ENCODE results near the gene SPACDR. TPM values are rescaled to one million over a fixed set of nuclear protein-coding genes. Genes with fewer than 3 reads are reported as not detected.

Gene SPACDR
- total RNA-seq, 1 experiment from 2014 or later = 1.5 TPM

DNA sequence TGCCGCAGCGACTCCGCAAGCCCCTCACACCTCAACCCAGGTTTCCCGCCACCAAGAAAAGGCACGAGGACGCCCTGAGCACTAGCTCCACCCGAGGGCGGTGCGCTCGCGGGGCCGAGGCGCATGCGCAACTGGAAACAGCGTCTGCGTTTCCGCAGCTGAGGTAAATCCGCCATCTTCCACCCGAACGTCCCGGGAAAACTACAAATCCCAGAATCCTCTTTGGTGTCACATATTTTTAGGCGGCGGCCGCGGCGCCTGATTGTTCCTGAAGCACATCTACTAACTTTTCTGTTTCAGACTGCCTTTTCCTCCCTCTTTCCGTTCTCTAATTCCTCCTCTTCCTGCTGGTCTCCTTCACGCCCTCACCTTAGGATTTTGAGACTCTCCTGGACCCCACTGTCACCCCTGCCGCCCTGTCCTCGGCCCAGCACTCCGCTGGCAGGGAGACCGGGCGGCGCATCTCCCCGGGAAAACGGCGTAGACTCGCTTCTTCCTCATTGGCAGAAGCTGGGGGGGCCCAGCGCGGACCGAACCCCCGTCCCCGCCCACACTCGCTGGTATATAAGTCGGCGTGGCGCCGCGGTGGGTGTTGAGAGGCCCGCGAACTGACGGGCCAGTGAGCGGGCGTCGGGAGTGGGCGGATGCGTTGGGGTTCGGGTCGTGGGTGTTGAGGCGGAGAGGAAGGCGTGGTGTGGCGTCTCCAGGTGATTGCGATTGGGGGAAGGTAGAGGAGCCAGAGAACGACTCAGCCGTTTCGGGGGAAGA is 35.7 kb downstream of the SPACDR start, which contains the start of gene ZCWPW1:
Gene ZCWPW1, minus strand, starts transcription at position 505 of the 768 bp plus-strand sequence. CDS start 8,054 bp downstream, outside the sequence.
- ChIA-PET POLR2A (interaction anchor here (0.5 to 1.0 kb wide), 8 partner anchors 8 to 489 kb away, joined by 3 to 12 read pairs (median 4); partner anchors contain the start of gene PPP1R35), CTCF (interaction anchor here (0.7 kb wide), 1 partner anchor 131 kb away, joined by 4 read pairs; no protein-coding TSS in a partner anchor)
- Histone ChIP-seq H3K27me3 (ENCODE audit: control insufficient read depth, insufficient read depth, low read length) (no peaks in the 10 kb centered on the region), H3K36me3 (ENCODE audit: control insufficient read depth, insufficient read depth, low read length) (no peaks in the 10 kb centered on the region; the same call in 1 of the 2 replicates), H3K9me3 (ENCODE audit: control insufficient read depth, insufficient read depth, low read depth, low read length) (no peaks in the 10 kb centered on the region), H3K4me1 (ENCODE audit: control insufficient read depth, insufficient read depth, low read length) (peaks cover 31% of the 10 kb centered on the region), H3K27ac (ENCODE audit: low read length) (peak within 1 kb of the TSS; percentile 98), H3K4me3 (ENCODE audit: low read depth in 2 of 2, low read length in 2 of 2) (peak within 1 kb of the TSS; percentile 66 to 92)
- DNase-seq (ENCODE audit: low read depth, low spot score) (peak; percentile 95), ATAC-seq (peak; percentile 78)
- intact Hi-C loops (cut with micrococcal nuclease; ENCODE audit: unreplicated experiment) = no loop called here
- TSS peak; percentile 97 for BruUV-seq (replicated peaks)
- TF ChIP-seq POLR2AphosphoS5 (IDR thresholded peaks at IDR 0.05; ENCODE audit: low read depth, low read length) = peak; percentile 97
- TF ChIP-seq, protein P1, sequence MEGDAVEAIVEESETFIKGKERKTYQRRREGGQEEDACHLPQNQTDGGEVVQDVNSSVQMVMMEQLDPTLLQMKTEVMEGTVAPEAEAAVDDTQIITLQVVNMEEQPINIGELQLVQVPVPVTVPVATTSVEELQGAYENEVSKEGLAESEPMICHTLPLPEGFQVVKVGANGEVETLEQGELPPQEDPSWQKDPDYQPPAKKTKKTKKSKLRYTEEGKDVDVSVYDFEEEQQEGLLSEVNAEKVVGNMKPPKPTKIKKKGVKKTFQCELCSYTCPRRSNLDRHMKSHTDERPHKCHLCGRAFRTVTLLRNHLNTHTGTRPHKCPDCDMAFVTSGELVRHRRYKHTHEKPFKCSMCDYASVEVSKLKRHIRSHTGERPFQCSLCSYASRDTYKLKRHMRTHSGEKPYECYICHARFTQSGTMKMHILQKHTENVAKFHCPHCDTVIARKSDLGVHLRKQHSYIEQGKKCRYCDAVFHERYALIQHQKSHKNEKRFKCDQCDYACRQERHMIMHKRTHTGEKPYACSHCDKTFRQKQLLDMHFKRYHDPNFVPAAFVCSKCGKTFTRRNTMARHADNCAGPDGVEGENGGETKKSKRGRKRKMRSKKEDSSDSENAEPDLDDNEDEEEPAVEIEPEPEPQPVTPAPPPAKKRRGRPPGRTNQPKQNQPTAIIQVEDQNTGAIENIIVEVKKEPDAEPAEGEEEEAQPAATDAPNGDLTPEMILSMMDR (IDR thresholded peaks at IDR 0.05) = no peak
- TF ChIP-seq SIN3A (IDR thresholded peaks at IDR 0.05; ENCODE audit: borderline replicate concordance, insufficient read depth, low read depth, low read length) = peak; percentile 80; the same call in 1 of the 2 replicates
- in situ Hi-C loops (cut with HindIII; ENCODE audit: low pct_unique_long_range_greater_than_20kb, low sequenced_read_pairs) = no loop called here

DNA sequence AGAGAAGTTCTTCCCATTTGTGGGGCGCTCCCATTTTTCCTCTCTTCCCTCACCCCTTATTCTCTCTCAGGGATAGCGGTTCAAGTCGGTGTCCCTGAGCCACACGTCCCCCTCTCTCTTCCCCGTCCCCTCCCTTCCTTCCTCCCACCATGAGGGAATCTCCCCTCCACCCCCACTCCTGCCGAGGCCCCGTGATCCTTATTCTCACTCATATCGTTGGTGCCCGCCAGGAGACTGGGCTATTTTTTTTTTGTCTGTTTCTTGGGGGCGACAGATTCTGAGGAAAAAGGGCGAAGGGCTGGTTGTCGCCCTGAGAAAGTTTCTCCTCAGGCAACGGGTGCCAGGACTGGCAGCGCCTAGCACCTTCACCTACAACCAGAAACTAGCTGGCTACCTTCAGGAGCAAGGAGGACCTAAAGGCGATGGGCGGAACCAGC is 36.3 kb downstream of the SPACDR start:
- in situ Hi-C loops (cut with HindIII; ENCODE audit: low pct_unique_long_range_greater_than_20kb, low sequenced_read_pairs) = no loop called here
- H3K4me1 ChIP-seq (ENCODE audit: control insufficient read depth, insufficient read depth, low read length) = peaks cover 25% of the 10 kb centered on the region
- ATAC-seq = no peak
- H3K27ac ChIP-seq (ENCODE audit: low read length) = peak overlapping the region; percentile 98
- no TSS peak for BruUV-seq (replicated peaks)
- intact Hi-C loops (cut with micrococcal nuclease; ENCODE audit: unreplicated experiment) = no loop called here
- POLR2A ChIA-PET = interaction anchor here (1.0 kb wide), 1 partner anchor 9 kb away, joined by 6 read pairs; the partner anchor contains the start of gene PPP1R35
- CTCF ChIA-PET = no interaction called here
- H3K36me3 ChIP-seq (ENCODE audit: control insufficient read depth, insufficient read depth, low read length) = no peaks in the 10 kb centered on the region; the same call in 1 of the 2 replicates
- DNase-seq (ENCODE audit: low read depth, low spot score) = no peak
- H3K4me3 ChIP-seq (ENCODE audit: low read depth in 2 of 2, low read length in 2 of 2) = peak overlapping the region; percentile 66 to 92
- no peaks in the 10 kb centered on the region for H3K9me3 ChIP-seq (ENCODE audit: control insufficient read depth, insufficient read depth, low read depth, low read length)
- no peaks in the 10 kb centered on the region for H3K27me3 ChIP-seq (ENCODE audit: control insufficient read depth, insufficient read depth, low read length)
- TF ChIP-seq POLR2AphosphoS5 (IDR thresholded peaks at IDR 0.05; ENCODE audit: low read depth, low read length) (no peak), TCF7L2 (IDR thresholded peaks at IDR 0.05; ENCODE audit: low read depth, low read length) (no peak), SIN3A (IDR thresholded peaks at IDR 0.05; ENCODE audit: borderline replicate concordance, insufficient read depth, low read depth, low read length) (no peak)
- TF ChIP-seq, protein P1 (IDR thresholded peaks at IDR 0.05) = no peak
- TF ChIP-seq, protein P2, sequence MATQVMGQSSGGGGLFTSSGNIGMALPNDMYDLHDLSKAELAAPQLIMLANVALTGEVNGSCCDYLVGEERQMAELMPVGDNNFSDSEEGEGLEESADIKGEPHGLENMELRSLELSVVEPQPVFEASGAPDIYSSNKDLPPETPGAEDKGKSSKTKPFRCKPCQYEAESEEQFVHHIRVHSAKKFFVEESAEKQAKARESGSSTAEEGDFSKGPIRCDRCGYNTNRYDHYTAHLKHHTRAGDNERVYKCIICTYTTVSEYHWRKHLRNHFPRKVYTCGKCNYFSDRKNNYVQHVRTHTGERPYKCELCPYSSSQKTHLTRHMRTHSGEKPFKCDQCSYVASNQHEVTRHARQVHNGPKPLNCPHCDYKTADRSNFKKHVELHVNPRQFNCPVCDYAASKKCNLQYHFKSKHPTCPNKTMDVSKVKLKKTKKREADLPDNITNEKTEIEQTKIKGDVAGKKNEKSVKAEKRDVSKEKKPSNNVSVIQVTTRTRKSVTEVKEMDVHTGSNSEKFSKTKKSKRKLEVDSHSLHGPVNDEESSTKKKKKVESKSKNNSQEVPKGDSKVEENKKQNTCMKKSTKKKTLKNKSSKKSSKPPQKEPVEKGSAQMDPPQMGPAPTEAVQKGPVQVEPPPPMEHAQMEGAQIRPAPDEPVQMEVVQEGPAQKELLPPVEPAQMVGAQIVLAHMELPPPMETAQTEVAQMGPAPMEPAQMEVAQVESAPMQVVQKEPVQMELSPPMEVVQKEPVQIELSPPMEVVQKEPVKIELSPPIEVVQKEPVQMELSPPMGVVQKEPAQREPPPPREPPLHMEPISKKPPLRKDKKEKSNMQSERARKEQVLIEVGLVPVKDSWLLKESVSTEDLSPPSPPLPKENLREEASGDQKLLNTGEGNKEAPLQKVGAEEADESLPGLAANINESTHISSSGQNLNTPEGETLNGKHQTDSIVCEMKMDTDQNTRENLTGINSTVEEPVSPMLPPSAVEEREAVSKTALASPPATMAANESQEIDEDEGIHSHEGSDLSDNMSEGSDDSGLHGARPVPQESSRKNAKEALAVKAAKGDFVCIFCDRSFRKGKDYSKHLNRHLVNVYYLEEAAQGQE (IDR thresholded peaks at IDR 0.05; ENCODE audit: insufficient read depth in 1 of 2, low read depth in 2 of 2, low read length in 1 of 2) = no peak

All from Panc1 (cell line).